K562 (cell line): ENCODE measurements around the gene NRXN3. TPM values are rescaled to one million over a fixed set of nuclear protein-coding genes. Genes with fewer than 3 reads are reported as not detected.

ENCODE experiments used
- ATAC-seq: fragments of 200-7000 bp; cut with Tn5 transposase; 3 replicates; pipeline ENCODE4 v1.9.1; 2020; ENCODE audit warnings: moderate library complexity
- BruUV-seq: library from RNA; stranded (reverse); fragments of 400-500 nt; replicated peaks from 2 replicates; lab custom pipeline; 2021; lab: Mats Ljungman, UMichigan
- CTCF ChIA-PET: fragments of 300-600 bp; formaldehyde crosslinking; extraction: SDS; loops from one replicate; lab custom pipeline; 2021; ENCODE audit warnings: low intra/inter-chr PET ratio; lab: Yijun Ruan, JAX
- POLR2A ChIA-PET: fragments of 300-600, 350-650 bp; sonication (Branson Sonifier 250); formaldehyde crosslinking; extraction: SDS; loops from one replicate; lab custom pipeline; 2021; ENCODE audit warnings: antibody characterized with exemption, inconsistent platforms; lab: Yijun Ruan, JAX
- DNase-seq, 4 experiments: peaks; one replicate each; pipeline versions ENCODE4 v3.0.0 to v3.0.0-alpha.2; 2011 to 2018; ENCODE audit warnings: low spot score in 3 of 4, mixed read lengths in 3 of 4; ENCODE audit errors: extremely low read depth in 1 of 4
- FAIRE-seq: peaks from 2 replicates; lab custom pipeline; 2011; peaks lifted over from hg19 to GRCh38; lab: Jason Lieb, UNC
- H2AFZ ChIP-seq: 2 replicates; pipeline ENCODE4 v1.6.0; 2011; ENCODE audit warnings: low read depth, low read length, control low read depth, inconsistent platforms
- H3K27ac ChIP-seq: fragments of 200-600 bp; 3 replicates; pipeline ENCODE4 v1.8.0; 2011; ENCODE audit warnings: low read depth, mild to moderate bottlenecking, control low read depth, inconsistent platforms, low read length, moderate library complexity, mixed read lengths; ENCODE audit errors: extremely low read depth
- H3K27me3 ChIP-seq, 2 experiments: fragments of 300-600 bp in 1 of 2; 2 replicates in 1 of 2; 3 replicates in 1 of 2; pipeline versions ENCODE4 v1.6.0 to v1.8.0; 2011; ENCODE audit warnings: inconsistent platforms in 2 of 2, low read length in 2 of 2, mild to moderate bottlenecking in 1 of 2, mixed read lengths in 1 of 2, moderate library complexity in 1 of 2; ENCODE audit not compliant: control insufficient read depth in 2 of 2, insufficient read depth in 2 of 2
- H3K36me3 ChIP-seq: fragments of 300-600 bp; 3 replicates; pipeline ENCODE4 v1.8.0; 2011; ENCODE audit warnings: mild to moderate bottlenecking, low read length, inconsistent platforms; ENCODE audit not compliant: control insufficient read depth, insufficient read depth
- H3K4me1 ChIP-seq, 2 experiments: fragments of 200-600 bp in 1 of 2; replicated peaks in 1 of 2; 2 replicates in 1 of 2; 3 replicates in 1 of 2; pipeline versions ENCODE4 v1.5.1 to v1.8.0; 2011; ENCODE audit warnings: inconsistent platforms in 2 of 2, low read length in 2 of 2, mild to moderate bottlenecking in 1 of 2, mixed read lengths in 1 of 2, moderate library complexity in 1 of 2; ENCODE audit not compliant: control insufficient read depth in 2 of 2, insufficient read depth in 2 of 2
- H3K4me2 ChIP-seq: 2 replicates; pipeline ENCODE4 v1.6.1; 2011; ENCODE audit warnings: low read length, control low read depth, inconsistent platforms, mixed read lengths; ENCODE audit not compliant: insufficient read depth
- H3K4me3 ChIP-seq: fragments of 200-600 bp; sonication (generic), shearing (Covaris generic); 2 replicates; pipeline ENCODE4 v1.5.1; 2016; ENCODE audit warnings: control low read depth, inconsistent platforms
- H3K79me2 ChIP-seq: fragments of 200-600 bp; 3 replicates; pipeline ENCODE4 v1.8.0; 2011; ENCODE audit warnings: low read length, inconsistent platforms; ENCODE audit not compliant: control insufficient read depth, insufficient read depth
- H3K9ac ChIP-seq, 2 experiments: 2 replicates each; pipeline versions ENCODE4 v1.6.0 to v1.6.1; 2011; ENCODE audit warnings: low read depth in 2 of 2, low read length in 2 of 2, control low read depth in 1 of 2, inconsistent platforms in 1 of 2, mild to moderate bottlenecking in 1 of 2, mixed read lengths in 1 of 2; ENCODE audit not compliant: insufficient read depth in 1 of 2
- H3K9me1 ChIP-seq: one replicate; pipeline ENCODE4 v1.6.0; 2011; ENCODE audit warnings: inconsistent platforms, mild to moderate bottlenecking, low read length, moderate library complexity; ENCODE audit not compliant: control insufficient read depth, insufficient read depth
- H3K9me3 ChIP-seq: replicated peaks from 2 replicates; pipeline ENCODE4 v1.5.1; 2011; ENCODE audit warnings: low read depth, low read length, inconsistent platforms; ENCODE audit not compliant: control insufficient read depth, insufficient read depth
- H4K20me1 ChIP-seq: replicated peaks from 2 replicates; pipeline ENCODE4 v1.6.1; 2011; ENCODE audit warnings: low read length, inconsistent platforms, mixed read lengths; ENCODE audit not compliant: control insufficient read depth, insufficient read depth
- CBFA2T2 ChIP-seq: fragments of 450-650 bp; conservative IDR thresholded peaks from 2 replicates; pipeline ENCODE4 v1.6.1; 2017; ENCODE audit warnings: mild to moderate bottlenecking
- CBFA2T3 ChIP-seq: fragments of 450-650 bp; IDR thresholded peaks from 2 replicates; pipeline ENCODE4 v1.6.1; 2017
- CBX8 ChIP-seq: fragments of 200-600 bp; sonication (generic); IDR thresholded peaks from 2 replicates; pipeline ENCODE4 v1.6.1; 2012; ENCODE audit warnings: borderline replicate concordance, mixed run types, low read depth, mild to moderate bottlenecking, moderate library complexity, mixed read lengths, low read length, control low read depth, inconsistent platforms; ENCODE audit not compliant: poor library complexity, severe bottlenecking; ENCODE audit errors: extremely low read depth
- POLR2H ChIP-seq: IDR thresholded peaks from 2 replicates; pipeline ENCODE4 v1.6.1; 2016; ENCODE audit warnings: missing genetic modification characterization, low read depth, mild to moderate bottlenecking, control low read depth, missing compliant biosample characterization, moderate library complexity
- SIX5 ChIP-seq, 2 experiments: IDR thresholded peaks; 2 replicates each; pipeline ENCODE4 v1.6.1; 2011; ENCODE audit warnings: low read length in 2 of 2, borderline replicate concordance in 1 of 2, low read depth in 1 of 2, mild to moderate bottlenecking in 1 of 2, moderate library complexity in 1 of 2; ENCODE audit not compliant: insufficient read depth in 1 of 2
- TAL1 ChIP-seq: fragments of 450-650 bp; IDR thresholded peaks from 2 replicates; pipeline ENCODE4 v1.6.1; 2016; ENCODE audit warnings: mild to moderate bottlenecking
- TEAD4 ChIP-seq, 2 experiments: sonication (generic) in 1 of 2; formaldehyde crosslinking in 1 of 2; IDR thresholded peaks; 2 replicates each; pipeline versions ENCODE4 v1.6.1 to v1.8.0; 2012 to 2022; ENCODE audit warnings: borderline replicate concordance in 1 of 2, inconsistent platforms in 1 of 2, low read length in 1 of 2, mild to moderate bottlenecking in 1 of 2, missing genetic modification reagents in 1 of 2
- ZNF408 ChIP-seq: fragments of 250-450 bp; sonication (Bioruptor Pico); IDR thresholded peaks from 2 replicates; pipeline ENCODE4 v1.4.0; 2020; ENCODE audit warnings: low read depth, mild to moderate bottlenecking, moderate library complexity
- WGBS: fragments of 100-300 bp; shearing (Covaris generic); methylation state at CpG from one replicate; pipeline ENCODE4 v1.1.6; 2016; ENCODE audit warnings: low coverage, mixed read lengths; ENCODE audit not compliant: insufficient coverage; ENCODE audit errors: missing lambda C conversion rate; 5-methylcytosine and 5-hydroxymethylcytosine counted together
- in situ Hi-C: fragments of 300-500 bp; cut with MboI; formaldehyde crosslinking; loops from 4 replicates; pipeline ENCODE4 v1.15.0; 2018; ENCODE audit warnings: inconsistent platforms, mixed read lengths
- intact Hi-C: fragments of 100-400 bp; cut with micrococcal nuclease; formaldehyde crosslinking; loops from 2 replicates; pipeline ENCODE4 v1.14.2; 2022
- polyA plus RNA-seq, 8 experiments: library from polyadenylated mRNA; depleted of rRNA in 4 of 8; stranded (reverse) in 5 of 8; unstranded in 3 of 8; fragments of >200 nt; fragmentation: Nextera tagmentation in 2 of 8; fragmentation: Illumina TruSeq in 1 of 8; extraction: Ambion mirVana in 2 of 8; extraction: Trizol in 1 of 8; gene quantifications; 2 replicates each; pipeline versions ENCODE4 v1.2.1 to v1.2.3, GENCODE V29; 2011 to 2014; ENCODE audit warnings: inconsistent platforms in 1 of 8, missing spikeins in 1 of 8
- total RNA-seq, 7 experiments: library from RNA; depleted of rRNA in 6 of 7; stranded (reverse); fragments of >200 nt in 6 of 7; fragmentation: Illumina TruSeq in 2 of 7; extraction: Trizol in 2 of 7; gene quantifications; 2 replicates each; pipeline versions ENCODE4 v1.2.1 to v1.2.3, GENCODE V29; 2011 to 2021; ENCODE audit warnings: low replicate concordance in 1 of 7

Gene NRXN3
- total and polyA plus RNA-seq, 9 of the 15 experiments (the other 6 are each of a cell fraction or from before 2014, with no cell fraction given): 0.09 TPM; not detected in 8

DNA sequence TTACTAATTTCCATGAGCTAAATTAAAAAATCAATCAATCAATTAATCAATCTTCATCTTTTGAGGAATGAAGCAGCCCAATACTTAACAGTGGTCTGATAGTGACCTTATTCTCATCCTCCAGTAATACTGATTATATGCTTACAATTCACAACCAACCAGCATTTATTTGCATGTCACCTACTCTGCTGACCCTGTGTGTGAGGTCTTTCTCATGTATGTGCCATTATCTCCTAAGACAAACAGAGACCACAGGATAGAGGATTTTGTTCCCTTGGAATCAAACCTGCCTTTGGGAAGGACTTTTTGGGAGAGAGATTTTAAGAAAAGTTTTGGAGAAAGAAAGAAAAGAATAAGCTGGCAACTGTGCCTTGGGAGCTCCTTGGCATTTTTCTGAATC, 197.2 kb downstream of the NRXN3 start:
- in situ Hi-C loops: no loop called here
- H3K9me3 ChIP-seq: no peaks in the 10 kb centered on the region
- H2AFZ ChIP-seq: no peak overlapping the region
- H3K4me2 ChIP-seq: no peak overlapping the region
- H3K36me3 ChIP-seq: no peaks in the 10 kb centered on the region
- no TSS peak for BruUV-seq
- POLR2A ChIA-PET: no interaction called here
- no peak overlapping the region for H3K9ac ChIP-seq
- H4K20me1 ChIP-seq: no peaks in the 10 kb centered on the region
- CTCF ChIA-PET: no interaction called here
- FAIRE-seq: no peak
- ATAC-seq: no peak
- H3K27ac ChIP-seq: no peak overlapping the region
- H3K4me1 ChIP-seq: no peaks in the 10 kb centered on the region
- DNase-seq: no peak
- no peak for TF ChIP-seq ZNF408 (CRISPR knock-in tag)
- no peak for TF ChIP-seq POLR2H
- no peak for TF ChIP-seq CBX8
- TF ChIP-seq, all 486 proteins: peak for 0
- no peak overlapping the region for H3K4me3 ChIP-seq
- intact Hi-C loops: no loop called here
- no peaks in the 10 kb centered on the region for H3K9me1 ChIP-seq
- no peaks in the 10 kb centered on the region for H3K79me2 ChIP-seq
- H3K27me3 ChIP-seq: no peaks in the 10 kb centered on the region

DNA sequence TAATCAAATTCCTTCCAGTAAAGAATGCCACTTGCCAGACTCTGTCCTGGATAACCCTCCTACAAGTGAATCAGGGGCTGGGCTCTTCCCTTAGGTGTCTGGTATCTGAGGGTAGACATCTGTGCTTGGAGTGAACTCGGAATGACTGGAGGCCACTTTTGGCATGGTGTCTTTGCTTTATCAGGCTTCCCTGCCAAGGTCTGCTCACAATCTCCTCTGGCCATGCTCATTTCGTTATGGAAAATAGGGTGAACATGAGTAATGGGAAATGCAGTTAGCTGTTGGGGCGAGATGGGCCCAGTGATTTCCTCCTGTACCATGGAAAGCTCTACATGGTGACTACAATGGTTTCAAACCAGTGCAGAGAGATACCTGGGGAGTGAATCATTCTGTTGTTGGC, 212.9 kb downstream of the NRXN3 start:
- no peak for ATAC-seq
- no peaks in the 10 kb centered on the region for H3K36me3 ChIP-seq
- no TSS peak for BruUV-seq
- H3K27me3 ChIP-seq: no peaks in the 10 kb centered on the region
- ChIA-PET CTCF (no interaction called here), POLR2A (no interaction called here)
- FAIRE-seq: no peak
- H3K4me3 ChIP-seq: no peak overlapping the region
- no peaks in the 10 kb centered on the region for H3K9me1 ChIP-seq
- no peaks in the 10 kb centered on the region for H4K20me1 ChIP-seq
- H3K9ac ChIP-seq: no peak overlapping the region
- H2AFZ ChIP-seq: no peak overlapping the region
- H3K9me3 ChIP-seq: no peaks in the 10 kb centered on the region
- 4% methylated on average over 3 of the region's 3 CpGs for WGBS
- intact Hi-C loops (no loop called here), in situ Hi-C loops (no loop called here)
- H3K27ac ChIP-seq: no peak overlapping the region
- no peak overlapping the region for H3K4me2 ChIP-seq
- H3K4me1 ChIP-seq: no peaks in the 10 kb centered on the region
- DNase-seq: no peak
- no peak for TF ChIP-seq SIX5 (IDR thresholded peaks at IDR 0.05; ENCODE audit: borderline replicate concordance in 1 of 2, insufficient read depth in 1 of 2, low read depth in 1 of 2, low read length in 2 of 2)
- TF ChIP-seq CBFA2T2: peak; percentile 58
- TF ChIP-seq CBFA2T3: peak; percentile 65
- TF ChIP-seq TEAD4 (IDR thresholded peaks at IDR 0.05; ENCODE audit: low read length): peak; percentile 39; the same call in 1 of the 2 replicates
- no peak for TF ChIP-seq TEAD4 (CRISPR knock-in tag; IDR thresholded peaks at IDR 0.05; ENCODE audit: borderline replicate concordance)
- TF ChIP-seq TAL1: peak; percentile 40; the same call in 1 of the 2 replicates
- H3K79me2 ChIP-seq: no peaks in the 10 kb centered on the region
